Colonic mucosa (tissue), 4 donors: Measurements from ENCODE around the gene MICAL3. TPM values are rescaled to one million over a fixed set of nuclear protein-coding genes. Genes with fewer than 3 reads are reported as not detected.

Experiments used
- DNase-seq: peaks from one replicate; pipeline ENCODE4 v3.0.0-alpha.2; 2020
- H3K27ac ChIP-seq: fragments of 200-600 bp; one replicate; pipeline ENCODE4 v1.8.0; 2021
- H3K27me3 ChIP-seq: fragments of 200-600 bp; one replicate; pipeline ENCODE4 v1.8.0; 2021
- H3K36me3 ChIP-seq: fragments of 200-600 bp; one replicate; pipeline ENCODE4 v1.8.0; 2021
- H3K4me1 ChIP-seq: fragments of 200-600 bp; one replicate; pipeline ENCODE4 v1.8.0; 2021; ENCODE audit warnings: mild to moderate bottlenecking
- H3K4me3 ChIP-seq: fragments of 200-600 bp; one replicate; pipeline ENCODE4 v1.8.0; 2021
- H3K9ac ChIP-seq, 2 donors: one replicate each; pipeline ENCODE4 v1.7.0; 2013; ENCODE audit warnings: control low read depth in 2 of 2, low read depth in 2 of 2, low read length in 2 of 2
- H3K9me3 ChIP-seq: fragments of 200-600 bp; one replicate; pipeline ENCODE4 v1.8.0; 2021
- intact Hi-C: fragments of 100-400 bp; cut with DNase I; formaldehyde crosslinking; loops from one replicate; pipeline ENCODE4 v1.14.1; 2022
- total RNA-seq, 2 donors: library from RNA; stranded (reverse); fragmentation: NEBNext Ultra II Directional in 1 of 2; extraction: Animal tissue kit (Norgen Biotek cat#: 25700) in 1 of 2; gene quantifications; one replicate each; pipeline ENCODE4 v1.2.1, GENCODE V29; 2021
- TF ChIP-seq, protein P1 (sequence below): fragments of 200-600 bp; IDR thresholded peaks from one replicate; pipeline ENCODE4 v1.8.0; 2022; ENCODE audit warnings: antibody characterized with exemption, mild to moderate bottlenecking
- donor health status: healthy.
- donor health status: DM: no; HTN: no; CAD: no.
- donor health status: DM: no; HTN: no; CAD: no.

Gene MICAL3
- total RNA-seq, 2 donors from 2014 or later: 72.5 to 84.5 TPM

DNA sequence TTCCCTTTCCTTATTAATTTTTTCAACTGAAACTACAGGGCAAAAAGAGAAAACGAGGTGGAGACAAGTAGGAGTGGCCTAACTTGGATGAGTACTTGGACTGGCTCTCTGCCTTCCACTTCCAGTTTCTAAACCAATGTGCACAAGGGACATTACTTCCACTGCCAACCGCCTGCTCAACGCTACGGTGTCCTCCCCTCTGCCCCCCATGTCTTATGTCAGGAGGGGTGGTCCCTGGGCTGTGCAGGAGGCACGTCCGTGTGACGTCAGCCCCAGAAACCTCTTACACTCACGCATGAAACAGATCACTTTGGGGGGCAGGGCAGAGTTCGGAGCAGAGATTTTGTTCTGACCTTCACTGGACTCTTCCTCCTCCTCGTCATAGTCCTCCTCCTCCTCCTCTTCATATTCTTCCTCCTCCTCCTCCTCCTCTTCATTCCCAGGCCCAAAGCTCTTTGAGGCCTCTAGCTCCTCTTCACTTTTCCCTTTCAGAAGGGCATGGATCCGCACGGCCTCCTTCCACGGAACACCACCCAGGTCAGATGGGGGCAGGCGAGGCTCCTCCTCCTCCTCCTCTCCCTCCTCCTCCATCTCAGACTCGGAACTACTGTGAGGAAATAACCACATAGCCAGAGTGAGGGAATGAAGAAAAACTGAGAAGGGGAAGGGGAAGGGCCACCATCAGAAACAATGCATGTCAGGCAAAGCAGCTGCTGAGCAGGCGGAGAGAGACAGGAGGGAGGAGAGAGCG lies 192.7 kb downstream of the MICAL3 start:
- H3K9me3 ChIP-seq: no peaks in the 10 kb centered on the region
- peak overlapping the region; percentile 27 to 48 for H3K9ac ChIP-seq
- peak overlapping the region; percentile 8 for H3K27ac ChIP-seq
- intact Hi-C loops: loop anchor here (2.0 to 5.0 kb wide), 3 partner anchors 59 to 243 kb away; partner anchors contain the start of gene MICAL3
- H3K36me3 ChIP-seq: no peaks in the 10 kb centered on the region
- TF ChIP-seq, protein P1, sequence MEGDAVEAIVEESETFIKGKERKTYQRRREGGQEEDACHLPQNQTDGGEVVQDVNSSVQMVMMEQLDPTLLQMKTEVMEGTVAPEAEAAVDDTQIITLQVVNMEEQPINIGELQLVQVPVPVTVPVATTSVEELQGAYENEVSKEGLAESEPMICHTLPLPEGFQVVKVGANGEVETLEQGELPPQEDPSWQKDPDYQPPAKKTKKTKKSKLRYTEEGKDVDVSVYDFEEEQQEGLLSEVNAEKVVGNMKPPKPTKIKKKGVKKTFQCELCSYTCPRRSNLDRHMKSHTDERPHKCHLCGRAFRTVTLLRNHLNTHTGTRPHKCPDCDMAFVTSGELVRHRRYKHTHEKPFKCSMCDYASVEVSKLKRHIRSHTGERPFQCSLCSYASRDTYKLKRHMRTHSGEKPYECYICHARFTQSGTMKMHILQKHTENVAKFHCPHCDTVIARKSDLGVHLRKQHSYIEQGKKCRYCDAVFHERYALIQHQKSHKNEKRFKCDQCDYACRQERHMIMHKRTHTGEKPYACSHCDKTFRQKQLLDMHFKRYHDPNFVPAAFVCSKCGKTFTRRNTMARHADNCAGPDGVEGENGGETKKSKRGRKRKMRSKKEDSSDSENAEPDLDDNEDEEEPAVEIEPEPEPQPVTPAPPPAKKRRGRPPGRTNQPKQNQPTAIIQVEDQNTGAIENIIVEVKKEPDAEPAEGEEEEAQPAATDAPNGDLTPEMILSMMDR: no peak
- H3K4me3 ChIP-seq: no peak overlapping the region
- DNase-seq: peak; percentile 37
- no peaks in the 10 kb centered on the region for H3K27me3 ChIP-seq
- peaks cover 12% of the 10 kb centered on the region for H3K4me1 ChIP-seq

DNA sequence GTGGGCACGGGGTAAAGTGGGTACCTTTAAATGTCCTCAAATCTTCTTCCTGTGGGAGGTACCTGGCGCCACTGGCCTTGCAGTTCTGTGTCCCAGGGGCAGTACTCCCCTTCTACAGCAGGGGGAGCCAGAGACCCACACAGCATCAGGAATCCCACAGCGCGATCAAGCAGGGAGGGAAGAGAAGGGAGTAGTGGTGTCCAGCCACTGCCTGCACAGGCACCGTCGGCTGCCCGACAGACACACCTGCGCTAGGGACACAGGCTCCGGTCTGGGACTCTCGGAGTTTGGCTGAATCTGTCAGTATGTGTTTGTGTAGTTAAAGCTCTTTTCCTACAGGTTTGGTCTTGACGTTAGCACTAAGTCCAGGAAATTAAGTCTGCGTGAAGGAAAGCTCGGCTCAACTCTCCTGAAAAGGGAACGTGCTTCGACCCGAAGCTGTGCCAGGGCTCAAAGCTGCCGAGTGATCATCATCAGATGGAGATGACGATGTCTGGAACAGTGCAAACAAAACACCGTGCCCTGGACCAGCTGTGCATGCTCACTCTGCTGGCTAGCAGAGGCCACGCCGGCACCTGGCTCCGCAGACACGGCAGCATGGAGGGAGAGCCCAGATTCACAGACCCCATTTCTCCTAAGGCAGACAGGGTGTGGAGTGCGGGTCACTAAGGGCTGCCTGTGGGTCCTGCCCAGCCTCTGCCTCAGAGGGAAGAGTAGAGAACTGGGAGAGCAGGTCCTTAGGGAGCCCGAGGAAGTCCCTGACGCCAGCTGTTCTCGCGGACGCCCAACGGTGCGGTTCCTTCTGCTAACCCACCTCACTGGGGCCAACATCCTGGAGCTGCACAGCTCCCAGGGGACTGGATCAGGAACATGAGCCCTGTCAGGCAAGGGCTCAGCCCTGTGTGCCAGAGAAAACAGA lies 194.1 kb downstream of the MICAL3 start:
- intact Hi-C loops: loop anchor here (2.0 to 5.0 kb wide), 2 partner anchors 192 to 244 kb away; partner anchors contain the start of gene MICAL3
- H3K27ac ChIP-seq: peak overlapping the region; percentile 1
- DNase-seq: peak; percentile 93
- H3K27me3 ChIP-seq: no peaks in the 10 kb centered on the region
- H3K4me3 ChIP-seq: no peak overlapping the region
- H3K9ac ChIP-seq: no peak overlapping the region
- TF ChIP-seq, protein P1: peak; percentile 98
- no peaks in the 10 kb centered on the region for H3K36me3 ChIP-seq
- H3K9me3 ChIP-seq: no peaks in the 10 kb centered on the region
- H3K4me1 ChIP-seq: peaks cover 12% of the 10 kb centered on the region

DNA sequence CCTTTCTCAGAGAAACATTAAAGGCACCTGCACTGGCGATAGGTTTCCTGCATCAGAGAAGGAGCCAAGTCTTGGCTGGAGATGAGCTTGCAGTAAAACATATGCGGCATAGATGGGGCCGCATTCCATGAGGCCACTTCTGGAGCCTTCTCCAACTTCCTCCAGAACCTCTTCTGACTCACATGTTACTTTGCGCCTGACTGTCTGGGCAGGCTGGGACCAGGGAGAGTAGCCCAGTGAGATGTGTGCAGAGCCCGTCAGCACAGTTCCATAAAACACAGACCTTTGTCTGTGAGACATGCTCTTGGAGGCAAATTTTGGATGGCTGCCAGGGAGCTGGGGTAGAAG lies 194.7 kb downstream of the MICAL3 start:
- no peaks in the 10 kb centered on the region for H3K36me3 ChIP-seq
- no peak for DNase-seq
- intact Hi-C loops: loop anchor here (2.0 to 5.0 kb wide), 2 partner anchors 193 to 245 kb away; partner anchors contain the start of gene MICAL3
- TF ChIP-seq, protein P1: no peak
- H3K4me3 ChIP-seq: no peak overlapping the region
- H3K4me1 ChIP-seq: peaks cover 12% of the 10 kb centered on the region
- no peaks in the 10 kb centered on the region for H3K27me3 ChIP-seq
- no peak overlapping the region for H3K27ac ChIP-seq
- no peak overlapping the region for H3K9ac ChIP-seq
- H3K9me3 ChIP-seq: no peaks in the 10 kb centered on the region

DNA sequence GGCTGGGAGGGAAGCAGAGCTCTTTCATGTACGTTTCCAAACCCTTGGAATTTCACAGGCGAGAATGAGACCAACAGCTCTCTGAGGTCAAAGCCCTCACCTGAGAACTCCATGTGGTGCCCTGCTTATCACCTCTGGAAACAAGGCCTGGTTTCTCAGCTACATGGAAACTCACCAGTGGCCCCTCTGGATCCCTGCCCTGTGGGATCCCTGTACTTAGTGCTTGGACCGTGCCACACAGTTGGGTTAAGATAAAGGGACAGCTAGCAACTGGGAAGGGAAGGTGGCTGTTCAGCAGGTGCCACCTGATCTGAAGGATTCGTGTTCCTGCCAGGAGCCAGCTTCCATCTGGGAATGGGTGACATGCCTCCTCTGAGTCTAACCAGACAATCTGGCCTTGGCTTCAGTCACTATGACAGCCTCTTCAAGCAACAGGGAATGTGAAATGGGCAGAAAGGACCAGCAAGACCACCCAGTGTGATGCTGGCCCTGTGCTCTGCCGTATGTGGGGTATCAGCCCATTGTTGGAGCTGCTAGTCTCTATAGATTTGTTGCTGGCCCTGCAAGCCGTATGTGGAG lies 195.8 kb downstream of the MICAL3 start:
- intact Hi-C loops: no loop called here
- Histone ChIP-seq H3K27me3 (no peaks in the 10 kb centered on the region), H3K4me3 (no peak overlapping the region), H3K9ac (no peak overlapping the region), H3K9me3 (no peaks in the 10 kb centered on the region), H3K36me3 (no peaks in the 10 kb centered on the region), H3K4me1 (peaks cover 12% of the 10 kb centered on the region), H3K27ac (no peak overlapping the region)
- TF ChIP-seq, protein P1: no peak
- DNase-seq: no peak

DNA sequence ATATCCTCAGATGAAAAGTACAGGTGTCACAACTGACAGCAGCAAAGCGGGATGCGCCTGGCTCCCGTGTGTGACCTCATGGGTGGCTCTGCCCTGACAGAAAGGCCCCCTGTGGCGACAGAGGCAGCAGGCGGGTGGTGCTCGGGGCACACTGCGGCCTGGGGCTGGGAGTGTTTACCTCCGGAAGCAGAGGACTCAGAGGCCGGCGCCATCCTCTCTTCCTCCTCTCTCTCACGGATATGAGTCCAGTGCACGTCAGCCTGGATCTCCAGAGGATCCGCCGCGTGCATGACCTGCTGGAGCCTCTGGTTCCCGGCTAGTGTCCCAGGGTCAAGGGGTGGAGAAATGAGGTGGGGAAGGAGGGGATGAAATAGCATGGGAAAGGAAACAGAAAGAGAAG lies 196.9 kb downstream of the MICAL3 start:
- TF ChIP-seq, protein P1: no peak
- Histone ChIP-seq H3K4me3 (no peak overlapping the region), H3K4me1 (peaks cover 12% of the 10 kb centered on the region), H3K9ac (no peak overlapping the region), H3K36me3 (no peaks in the 10 kb centered on the region), H3K27ac (no peak overlapping the region), H3K27me3 (no peaks in the 10 kb centered on the region), H3K9me3 (no peaks in the 10 kb centered on the region)
- DNase-seq: no peak
- intact Hi-C loops: no loop called here
